ENCODE results near the gene CAPN8. TPM values are rescaled to one million over a fixed set of nuclear protein-coding genes. Genes with fewer than 3 reads are reported as not detected.

Gene CAPN8
- total and polyA plus RNA-seq, 4 donors, result 0.08 to 0.16 TPM; not detected in 2

GRCh38 chr1:223635236-223635635 is 30.3 kb downstream of the CAPN8 start:
- Histone ChIP-seq H3K27me3 (ENCODE audit: control insufficient read depth in 4 of 4, insufficient read depth in 4 of 4, low read length in 3 of 4) (no peaks in the 10 kb centered on the region), H3K4me1 (ENCODE audit: control insufficient read depth in 4 of 4, insufficient read depth in 4 of 4, low read length in 3 of 4) (peaks cover 4 to 24% (median 14%) of the 10 kb centered on the region in 4 donors), H3K27ac (ENCODE audit: low read depth in 1 of 2, low read length in 2 of 2) (peak overlapping the region in 1 of 2 donors; percentile 26), H3K36me3 (ENCODE audit: control insufficient read depth in 4 of 4, insufficient read depth in 3 of 4, low read depth in 1 of 4, low read length in 3 of 4) (no peaks in the 10 kb centered on the region), H3K9me3 (ENCODE audit: control insufficient read depth in 4 of 4, low read length in 3 of 4) (peaks cover 0 to 3% (median 0%) of the 10 kb centered on the region in 4 donors), H3K9ac (ENCODE audit: low read depth in 1 of 2, low read length in 2 of 2) (no peak overlapping the region), H3K4me3 (ENCODE audit: low read depth in 1 of 3, low read length in 3 of 3) (no peak overlapping the region)
- no peak for DNase-seq (ENCODE audit: low spot score)
- no peak for TF ChIP-seq TAF1 (conservative IDR thresholded peaks at IDR 0.05)
- TF ChIP-seq RAD21 (IDR thresholded peaks at IDR 0.05), result peak; percentile 15 to 43
- no peak for TF ChIP-seq NR2F2 (IDR thresholded peaks at IDR 0.05)
- TF ChIP-seq HNF4G (IDR thresholded peaks at IDR 0.05), result no peak
- TF ChIP-seq MAX (IDR thresholded peaks at IDR 0.05), result no peak
- TF ChIP-seq FOXA2 (IDR thresholded peaks at IDR 0.05), result peak; percentile 79
- peak in 1 of 2 donors; percentile 38 for TF ChIP-seq JUND (IDR thresholded peaks at IDR 0.05)
- TF ChIP-seq ATF3 (IDR thresholded peaks at IDR 0.05), result peak; percentile 17
- peak; percentile 66 to 71 for TF ChIP-seq RXRA (IDR thresholded peaks at IDR 0.05)
- TF ChIP-seq SP1 (IDR thresholded peaks at IDR 0.05), result peak; percentile 88
- no peak for TF ChIP-seq EGR1 (IDR thresholded peaks at IDR 0.05; ENCODE audit: low read depth in 2 of 2)
- peak; percentile 42 for TF ChIP-seq YY1 (IDR thresholded peaks at IDR 0.05)
- no peak for TF ChIP-seq GABPA (IDR thresholded peaks at IDR 0.05 in 1 of 2, conservative IDR thresholded peaks at IDR 0.05 in 1 of 2)
- peak; percentile 70 for TF ChIP-seq FOXA1 (IDR thresholded peaks at IDR 0.05)
- TF ChIP-seq HNF4A (conservative IDR thresholded peaks at IDR 0.05), result peak; percentile 71 to 77
- no peak for TF ChIP-seq REST (IDR thresholded peaks at IDR 0.05)
- TF ChIP-seq ZBTB33 (IDR thresholded peaks at IDR 0.05), result peak; percentile 38
- TF ChIP-seq CTCF (IDR thresholded peaks at IDR 0.05; ENCODE audit: low read depth, low read length, missing input control), result no peak
- WGBS, result 32% methylated on average over 4 of the region's 4 CpGs
